H1 (cell line): ENCODE measurements around the gene CAMK1G. TPM values are rescaled to one million over a fixed set of nuclear protein-coding genes. Genes with fewer than 3 reads are reported as not detected.
A peak's percentile ranks its signal among the peaks of the same experiment; 100 is the strongest.

Experiments
- CTCF ChIA-PET: fragments of 300-600 bp; sonication (Branson Sonifier 250); formaldehyde crosslinking; loops from one replicate; lab custom pipeline; 2021; ENCODE audit not compliant: partially characterized antibody; lab: Charles Lee
- POLR2A ChIA-PET: fragments of 300-600 bp; sonication (Branson Sonifier 250); formaldehyde crosslinking; loops from one replicate; lab custom pipeline; 2021; ENCODE audit warnings: inconsistent platforms; ENCODE audit not compliant: partially characterized antibody; lab: Charles Lee
- DNase-seq, 2 experiments: peaks; one replicate each; pipeline versions ENCODE4 v3.0.0 to v3.0.0-alpha.2; 2010 to 2022; ENCODE audit warnings: low spot score in 2 of 2, low read depth in 1 of 2, mixed read lengths in 1 of 2
- FAIRE-seq: peaks from 2 replicates; lab custom pipeline; 2011; peaks lifted over from hg19 to GRCh38; lab: Jason Lieb, UNC
- H2AFZ ChIP-seq: 2 replicates; pipeline ENCODE4 v1.8.1; 2012; ENCODE audit warnings: low read length, inconsistent platforms
- H2AK5ac ChIP-seq: 2 replicates; pipeline ENCODE4 v1.6.1; 2013; ENCODE audit warnings: low read depth, low read length
- H2BK120ac ChIP-seq: replicated peaks from 2 replicates; pipeline ENCODE3; 2013; ENCODE audit warnings: low read depth, low read length, inconsistent platforms
- H2BK12ac ChIP-seq: 2 replicates; pipeline ENCODE4 v1.6.1; 2013; ENCODE audit warnings: low read depth, low read length
- H2BK15ac ChIP-seq: 2 replicates; pipeline ENCODE4 v1.6.1; 2013; ENCODE audit warnings: low read length
- H2BK20ac ChIP-seq: 2 replicates; pipeline ENCODE4 v1.6.1; 2013; ENCODE audit warnings: low read length
- H2BK5ac ChIP-seq: 2 replicates; pipeline ENCODE4 v1.6.1; 2013; ENCODE audit warnings: low read depth, low read length
- H3K14ac ChIP-seq: 2 replicates; pipeline ENCODE4 v1.6.1; 2013; ENCODE audit warnings: inconsistent platforms; ENCODE audit not compliant: insufficient read length
- H3K18ac ChIP-seq: 2 replicates; pipeline ENCODE4 v1.6.1; 2013; ENCODE audit warnings: low read length; ENCODE audit errors: extremely low read depth
- H3K23ac ChIP-seq: 2 replicates; pipeline ENCODE4 v1.6.1; 2013; ENCODE audit warnings: inconsistent platforms; ENCODE audit not compliant: insufficient read length
- H3K23me2 ChIP-seq: 2 replicates; pipeline ENCODE4 v1.6.1; 2013; ENCODE audit warnings: low read depth, low read length
- H3K27ac ChIP-seq: 2 replicates; pipeline ENCODE4 v1.6.1; 2011; ENCODE audit warnings: low read depth, low read length, inconsistent platforms
- H3K27me3 ChIP-seq, 4 experiments: replicated peaks in 1 of 4; 1 replicate in 1 of 4; 2 replicates in 3 of 4; pipeline versions ENCODE4 v1.6.1 to v1.8.1; 2011 to 2013; ENCODE audit warnings: low read length in 3 of 4, mild to moderate bottlenecking in 3 of 4, inconsistent platforms in 2 of 4, mixed read lengths in 2 of 4, moderate library complexity in 1 of 4; ENCODE audit not compliant: control insufficient read depth in 3 of 4, insufficient read depth in 3 of 4; ENCODE audit errors: extremely low read depth in 1 of 4
- H3K36me3 ChIP-seq, 4 experiments: 2 replicates each; pipeline versions ENCODE4 v1.6.1 to v1.8.1; 2011 to 2013; ENCODE audit warnings: mild to moderate bottlenecking in 4 of 4, low read length in 3 of 4, moderate library complexity in 2 of 4, control low read depth in 1 of 4, inconsistent platforms in 1 of 4; ENCODE audit not compliant: insufficient read depth in 4 of 4, control insufficient read depth in 2 of 4
- H3K4ac ChIP-seq: replicated peaks from 2 replicates; pipeline ENCODE3; 2013; ENCODE audit warnings: low read length, low read depth, mixed read lengths, inconsistent platforms; ENCODE audit not compliant: insufficient read length
- H3K4me1 ChIP-seq, 4 experiments: replicated peaks in 1 of 4; 1 replicate in 1 of 4; 2 replicates in 3 of 4; pipeline versions ENCODE4 v1.6.1 to v1.8.1; 2011 to 2013; ENCODE audit warnings: low read length in 3 of 4, inconsistent platforms in 2 of 4, mixed read lengths in 1 of 4; ENCODE audit not compliant: insufficient read depth in 4 of 4, control insufficient read depth in 3 of 4
- H3K4me2 ChIP-seq, 2 experiments: 2 replicates each; pipeline versions ENCODE4 v1.6.1 to v1.8.1; 2011 to 2013; ENCODE audit warnings: low read depth in 2 of 2, low read length in 2 of 2, control low read depth in 1 of 2, inconsistent platforms in 1 of 2, mild to moderate bottlenecking in 1 of 2; ENCODE audit not compliant: insufficient read depth in 1 of 2
- H3K4me3 ChIP-seq, 4 experiments: fragments of 200-600, 300-600 bp in 1 of 4; sonication (generic), shearing (Covaris generic), sonication (Bioruptor Twin) in 1 of 4; 2 replicates each; pipeline versions ENCODE4 v1.5.1 to v1.8.1; 2011 to 2016; ENCODE audit warnings: low read length in 4 of 4, low read depth in 3 of 4, control low read depth in 2 of 4, inconsistent platforms in 2 of 4, mild to moderate bottlenecking in 2 of 4, mixed read lengths in 1 of 4, moderate library complexity in 1 of 4; ENCODE audit not compliant: insufficient read depth in 2 of 4; ENCODE audit errors: extremely low read depth in 1 of 4
- H3K56ac ChIP-seq: replicated peaks from 2 replicates; pipeline ENCODE3; 2013; ENCODE audit warnings: low read depth, mild to moderate bottlenecking, mixed read lengths, low read length, inconsistent platforms; ENCODE audit not compliant: insufficient read length
- H3K79me1 ChIP-seq: 2 replicates; pipeline ENCODE4 v1.6.1; 2013; ENCODE audit warnings: low read depth, low read length, control low read depth
- H3K79me2 ChIP-seq, 2 experiments: 2 replicates each; pipeline versions ENCODE4 v1.6.1 to v1.8.1; 2012 to 2013; ENCODE audit warnings: low read length in 2 of 2, mild to moderate bottlenecking in 2 of 2, inconsistent platforms in 1 of 2; ENCODE audit not compliant: insufficient read depth in 2 of 2, control insufficient read depth in 1 of 2
- H3K9ac ChIP-seq, 4 experiments: replicated peaks in 1 of 4; 1 replicate in 1 of 4; 2 replicates in 3 of 4; pipeline versions ENCODE4 v1.6.1 to v1.8.1; 2011 to 2013; ENCODE audit warnings: low read depth in 3 of 4, low read length in 3 of 4, control low read depth in 2 of 4, mild to moderate bottlenecking in 2 of 4, moderate library complexity in 2 of 4, inconsistent platforms in 1 of 4; ENCODE audit errors: extremely low read depth in 1 of 4
- H3K9me3 ChIP-seq, 2 experiments: 2 replicates each; pipeline versions ENCODE4 v1.6.1 to v1.8.1; 2012 to 2013; ENCODE audit warnings: mild to moderate bottlenecking in 2 of 2, moderate library complexity in 2 of 2, control low read depth in 1 of 2, inconsistent platforms in 1 of 2, low read depth in 1 of 2, low read length in 1 of 2, mixed read lengths in 1 of 2; ENCODE audit not compliant: insufficient read depth in 2 of 2
- H4K20me1 ChIP-seq, 2 experiments: replicated peaks in 1 of 2; 2 replicates each; pipeline versions ENCODE3 to v1.8.1; 2011 to 2013; ENCODE audit warnings: inconsistent platforms in 2 of 2, low read length in 2 of 2, mild to moderate bottlenecking in 1 of 2; ENCODE audit not compliant: insufficient read depth in 2 of 2, control insufficient read depth in 1 of 2
- H4K5ac ChIP-seq: 2 replicates; pipeline ENCODE4 v1.6.1; 2013; ENCODE audit warnings: low read length, low read depth, mixed read lengths, inconsistent platforms; ENCODE audit not compliant: insufficient read length
- H4K8ac ChIP-seq: 2 replicates; pipeline ENCODE4 v1.8.0; 2013; ENCODE audit warnings: mild to moderate bottlenecking, moderate library complexity, low read length, inconsistent platforms; ENCODE audit not compliant: insufficient read depth; ENCODE audit errors: extremely low read depth
- H4K91ac ChIP-seq: replicated peaks from 2 replicates; pipeline ENCODE3; 2013; ENCODE audit warnings: low read length, mixed read lengths, inconsistent platforms; ENCODE audit not compliant: insufficient read length
- BACH1 ChIP-seq: IDR thresholded peaks from 2 replicates; pipeline ENCODE4 v1.6.1; 2012; ENCODE audit warnings: low read length, improper control_type of control experiment
- KDM4A ChIP-seq: IDR thresholded peaks from one replicate; pipeline ENCODE4 v1.7.1; 2012; ENCODE audit warnings: low read depth, mild to moderate bottlenecking, moderate library complexity, low read length, inconsistent platforms; ENCODE audit not compliant: severe bottlenecking
- NANOG ChIP-seq: IDR thresholded peaks from 2 replicates; pipeline ENCODE4 v1.6.1; 2011; ENCODE audit warnings: low read length, low read depth, mild to moderate bottlenecking, inconsistent platforms; ENCODE audit not compliant: insufficient read depth, poor library complexity, severe bottlenecking
- SP2 ChIP-seq: IDR thresholded peaks from 2 replicates; pipeline ENCODE4 v1.6.1; 2012; ENCODE audit warnings: mild to moderate bottlenecking, low read length, inconsistent platforms
- SP4 ChIP-seq: IDR thresholded peaks from 2 replicates; pipeline ENCODE4 v1.6.1; 2012; ENCODE audit warnings: low read length, inconsistent platforms
- TEAD4 ChIP-seq: IDR thresholded peaks from 2 replicates; pipeline ENCODE4 v1.6.1; 2012; ENCODE audit warnings: low read depth, low read length, inconsistent platforms, mixed read lengths
- YY1 ChIP-seq: IDR thresholded peaks from 2 replicates; pipeline ENCODE4 v1.6.1; 2011; ENCODE audit warnings: low read depth, mild to moderate bottlenecking, low read length
- WGBS, 2 experiments: shearing (Covaris generic) in 1 of 2; methylation state at CpG; one replicate each; pipeline versions ENCODE4 v1.1.6 to v1.1.7; 2013 to 2015; ENCODE audit warnings: low lambda C conversion rate in 2 of 2, mixed read lengths in 2 of 2, inconsistent platforms in 1 of 2, low coverage in 1 of 2, missing lambda C conversion rate in 1 of 2; ENCODE audit not compliant: insufficient replicate concordance in 2 of 2, insufficient coverage in 1 of 2, insufficient read length in 1 of 2; ENCODE audit errors: extremely low coverage in 1 of 2, missing lambda C conversion rate in 1 of 2; 5-methylcytosine and 5-hydroxymethylcytosine counted together
- polyA plus RNA-seq, 7 experiments: library from polyadenylated mRNA; depleted of rRNA in 3 of 7; stranded (reverse) in 5 of 7; unstranded in 2 of 7; fragments of >200 nt in 5 of 7; fragments of 200-250 nt in 2 of 7; gene quantifications; 1 replicate in 5 of 7; 2 replicates in 1 of 7; 4 replicates in 1 of 7; pipeline versions ENCODE4 v1.2.1 to v1.2.3, GENCODE V29; 2011 to 2013; ENCODE audit warnings: missing spikeins in 2 of 7, mixed read lengths in 2 of 7
- total RNA-seq: library from RNA; stranded (reverse); fragmentation: NEBNext Ultra II Directional; extraction: Animal tissue kit (Norgen Biotek cat#: 25700); gene quantifications from 2 replicates; pipeline ENCODE4 v1.2.1, GENCODE V29; 2021
- TF ChIP-seq, protein P1 (sequence below), 3 experiments: IDR thresholded peaks; 1 replicate in 2 of 3; 2 replicates in 1 of 3; pipeline versions ENCODE4 v1.5.1 to v1.6.1; 2011; ENCODE audit warnings: low read length in 3 of 3, mild to moderate bottlenecking in 3 of 3, inconsistent platforms in 2 of 3, low read depth in 1 of 3, moderate library complexity in 1 of 3; ENCODE audit not compliant: insufficient read depth in 1 of 3; ENCODE audit errors: control extremely low read depth in 1 of 3
- TF ChIP-seq, protein P2 (sequence below): IDR thresholded peaks from 2 replicates; pipeline ENCODE4 v1.6.1; 2012; ENCODE audit warnings: inconsistent platforms

CAMK1G gene
- total and polyA plus RNA-seq, 2 of the 8 experiments (the other 6 are each of a cell fraction or from before 2014, with no cell fraction given), result 1.00 to 1.0 TPM

DNA sequence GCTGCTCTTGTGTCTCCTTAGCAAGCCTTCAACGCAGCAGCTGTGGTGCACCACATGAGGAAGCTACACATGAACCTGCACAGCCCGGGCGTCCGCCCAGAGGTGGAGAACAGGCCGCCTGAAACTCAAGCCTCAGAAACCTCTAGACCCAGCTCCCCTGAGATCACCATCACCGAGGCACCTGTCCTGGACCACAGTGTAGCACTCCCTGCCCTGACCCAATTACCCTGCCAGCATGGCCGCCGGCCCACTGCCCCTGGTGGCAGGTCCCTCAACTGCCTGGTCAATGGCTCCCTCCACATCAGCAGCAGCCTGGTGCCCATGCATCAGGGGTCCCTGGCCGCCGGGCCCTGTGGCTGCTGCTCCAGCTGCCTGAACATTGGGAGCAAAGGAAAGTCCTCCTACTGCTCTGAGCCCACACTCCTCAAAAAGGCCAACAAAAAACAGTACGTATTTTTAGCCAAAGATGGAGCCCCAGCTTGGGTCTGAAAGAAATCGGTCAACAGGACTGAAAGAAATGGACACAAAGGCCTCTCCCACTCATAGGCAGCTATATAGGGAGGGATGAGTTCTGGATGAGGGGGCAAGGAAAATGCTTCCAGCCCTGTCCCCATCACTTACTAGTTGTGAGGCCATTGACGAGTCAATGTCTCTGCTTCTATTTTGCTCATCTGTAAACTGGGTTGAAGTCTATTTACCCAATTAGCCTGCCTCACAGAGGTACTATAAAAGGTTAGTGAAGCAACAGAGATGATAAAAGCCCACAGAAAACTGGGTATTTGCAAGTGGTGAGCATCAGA, 28.5 kb downstream of the CAMK1G start:
- DNase-seq (no peak), FAIRE-seq (no peak)
- TF ChIP-seq, protein P1, sequence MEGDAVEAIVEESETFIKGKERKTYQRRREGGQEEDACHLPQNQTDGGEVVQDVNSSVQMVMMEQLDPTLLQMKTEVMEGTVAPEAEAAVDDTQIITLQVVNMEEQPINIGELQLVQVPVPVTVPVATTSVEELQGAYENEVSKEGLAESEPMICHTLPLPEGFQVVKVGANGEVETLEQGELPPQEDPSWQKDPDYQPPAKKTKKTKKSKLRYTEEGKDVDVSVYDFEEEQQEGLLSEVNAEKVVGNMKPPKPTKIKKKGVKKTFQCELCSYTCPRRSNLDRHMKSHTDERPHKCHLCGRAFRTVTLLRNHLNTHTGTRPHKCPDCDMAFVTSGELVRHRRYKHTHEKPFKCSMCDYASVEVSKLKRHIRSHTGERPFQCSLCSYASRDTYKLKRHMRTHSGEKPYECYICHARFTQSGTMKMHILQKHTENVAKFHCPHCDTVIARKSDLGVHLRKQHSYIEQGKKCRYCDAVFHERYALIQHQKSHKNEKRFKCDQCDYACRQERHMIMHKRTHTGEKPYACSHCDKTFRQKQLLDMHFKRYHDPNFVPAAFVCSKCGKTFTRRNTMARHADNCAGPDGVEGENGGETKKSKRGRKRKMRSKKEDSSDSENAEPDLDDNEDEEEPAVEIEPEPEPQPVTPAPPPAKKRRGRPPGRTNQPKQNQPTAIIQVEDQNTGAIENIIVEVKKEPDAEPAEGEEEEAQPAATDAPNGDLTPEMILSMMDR (IDR thresholded peaks at IDR 0.05; ENCODE audit: control extremely low read depth in 1 of 3, insufficient read depth in 1 of 3, low read depth in 1 of 3, low read length in 3 of 3), result peak in 2 of 3 experiments; percentile 50 to 53; a peak in 2 of 4 replicates
- TF ChIP-seq BACH1 (no peak), YY1 (peak; percentile 84), SP4 (no peak), NANOG (no peak), KDM4A (no peak), TEAD4 (no peak), SP2 (no peak)
- TF ChIP-seq, protein P2, sequence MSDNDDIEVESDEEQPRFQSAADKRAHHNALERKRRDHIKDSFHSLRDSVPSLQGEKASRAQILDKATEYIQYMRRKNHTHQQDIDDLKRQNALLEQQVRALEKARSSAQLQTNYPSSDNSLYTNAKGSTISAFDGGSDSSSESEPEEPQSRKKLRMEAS, result no peak
- H3K9ac ChIP-seq, result no peak overlapping the region
- H3K27ac ChIP-seq, result no peak overlapping the region
- H3K4ac ChIP-seq, result no peak overlapping the region
- H4K5ac ChIP-seq, result no peak overlapping the region
- H3K4me3 ChIP-seq, result no peak overlapping the region
- H4K8ac ChIP-seq, result peak overlapping the region; percentile 38; the same call in 1 of the 2 replicates
- H3K27me3 ChIP-seq, result no peaks in the 10 kb centered on the region
- CTCF ChIA-PET, result interaction anchor here (0.9 to 28.8 kb wide), 13 partner anchors 7 to 116 kb away, joined by 3 to 636 read pairs (median 6); partner anchors contain the start of genes CAMK1G and G0S2
- H2BK5ac ChIP-seq, result no peak overlapping the region
- no peaks in the 10 kb centered on the region for H3K79me2 ChIP-seq
- H3K14ac ChIP-seq, result no peak overlapping the region
- POLR2A ChIA-PET, result no interaction called here
- H3K56ac ChIP-seq, result no peak overlapping the region
- H2BK12ac ChIP-seq, result no peak overlapping the region
- H2BK120ac ChIP-seq, result no peak overlapping the region
- H4K91ac ChIP-seq, result no peak overlapping the region
- no peak overlapping the region for H3K18ac ChIP-seq
- H3K4me2 ChIP-seq, result no peak overlapping the region
- H3K23me2 ChIP-seq, result no peaks in the 10 kb centered on the region; the same call in 1 of the 2 replicates
- WGBS, 2 experiments, result 91% methylated on average over 13 of the region's 13 CpGs; no CpG with 5 or more reads in 1 of the 2 experiments
- no peak overlapping the region for H3K23ac ChIP-seq
- no peaks in the 10 kb centered on the region; a peak in 1 of 7 replicates for H3K4me1 ChIP-seq
- no peaks in the 10 kb centered on the region for H4K20me1 ChIP-seq
- H3K79me1 ChIP-seq, result no peaks in the 10 kb centered on the region
- H3K9me3 ChIP-seq, result no peaks in the 10 kb centered on the region
- H3K36me3 ChIP-seq, result no peaks in the 10 kb centered on the region
- no peak overlapping the region for H2AFZ ChIP-seq
- no peak overlapping the region for H2BK15ac ChIP-seq
- no peak overlapping the region for H2BK20ac ChIP-seq
- no peak overlapping the region for H2AK5ac ChIP-seq
